ENCODE measurements around the gene ULK1.
A peak's percentile ranks its signal among the peaks of the same experiment; 100 is the strongest.

Gene ULK1

GRCh38 chr12:131921866-131922769, 27.7 kb downstream of the ULK1 start:
- no peak for DNase-seq

- no peak for DNase-seq
Observed at GRCh38 chr12:131922772-131923171, 28.4 kb downstream of the ULK1 start.

GRCh38 chr12:131923260-131923659, 28.8 kb downstream of the ULK1 start:
- DNase-seq = no peak

GRCh38 chr12:131927110-131928079, 33.0 kb downstream of the ULK1 start:
- DNase-seq = no peak

- DNase-seq = no peak
Observed at GRCh38 chr12:131928080-131928710, 33.8 kb downstream of the ULK1 start.

GRCh38 chr12:131928711-131929580, 34.5 kb downstream of the ULK1 start, which contains the start of gene PUS1:
TSS of gene PUS1 (plus strand) at chr12:131929276. CDS start at chr12:131929723, 447 bp downstream.
- peak; percentile 90 for DNase-seq

- no peak for DNase-seq
Observed at GRCh38 chr12:131929581-131930456, 35.4 kb downstream of the ULK1 start.

GRCh38 chr12:131930510-131930909, 36.1 kb downstream of the ULK1 start:
- DNase-seq = no peak

GRCh38 chr12:131933387-131933786, 39.0 kb downstream of the ULK1 start:
- DNase-seq = no peak

- no peak for DNase-seq
Observed at GRCh38 chr12:131934535-131934934, 40.1 kb downstream of the ULK1 start.

- no peak for DNase-seq
Observed at GRCh38 chr12:131938082-131938481, 43.7 kb downstream of the ULK1 start.

- DNase-seq = no peak
Observed at GRCh38 chr12:131939007-131939406, 44.6 kb downstream of the ULK1 start.

- no peak for DNase-seq
Observed at GRCh38 chr12:131940141-131940547, 45.7 kb downstream of the ULK1 start.

GRCh38 chr12:131941116-131941986, 46.9 kb downstream of the ULK1 start:
- no peak for DNase-seq

GRCh38 chr12:131941987-131942341, 47.5 kb downstream of the ULK1 start:
- DNase-seq = no peak

- no peak for DNase-seq
Observed at GRCh38 chr12:131942671-131943070, 48.2 kb downstream of the ULK1 start.

- DNase-seq = no peak
Observed at GRCh38 chr12:131943389-131943788, 49.0 kb downstream of the ULK1 start.

- DNase-seq = no peak
Observed at GRCh38 chr12:131943876-131944275, 49.5 kb downstream of the ULK1 start.

- no peak for DNase-seq
Observed at GRCh38 chr12:131944601-131945251, 50.3 kb downstream of the ULK1 start.
